ENCODE results near the gene ELN. TPM values are rescaled to one million over a fixed set of nuclear protein-coding genes. Genes with fewer than 3 reads are reported as not detected.
"Not testable (repeated sequence)": the region's sequence is repeated elsewhere in the genome, so short reads cannot be mapped to it uniquely, and the experiment has no call there.

The ELN gene
- total RNA-seq, 1 donor from 2014 or later = 395 TPM

DNA sequence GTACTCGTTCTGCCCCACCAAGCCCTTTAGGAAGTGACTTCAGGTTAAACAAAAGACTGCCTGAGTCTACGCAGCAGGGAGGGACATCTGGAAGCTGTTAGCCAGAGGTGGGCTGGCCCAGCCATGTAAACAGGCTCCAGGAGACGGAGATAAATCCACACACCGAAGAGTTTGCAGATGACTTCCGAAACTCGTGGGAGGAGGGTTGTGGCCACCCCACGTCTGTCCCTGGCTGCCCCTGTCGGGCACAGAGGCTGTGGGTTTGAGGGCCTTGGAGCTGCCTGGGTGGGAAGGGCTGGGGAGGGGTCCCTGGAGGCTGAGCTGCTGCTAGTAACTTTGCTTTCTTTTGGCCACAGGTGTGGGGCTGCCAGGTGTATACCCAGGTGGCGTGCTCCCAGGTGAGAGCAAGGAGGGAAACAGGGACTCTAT is 15.6 kb downstream of the ELN start:
- intact Hi-C loops (cut with DNase I) = no loop called here
- peaks cover 99 to 100% of the 10 kb centered on the region in 2 donors for H3K36me3 ChIP-seq
- H3K27ac ChIP-seq = peak overlapping the region; percentile 68 to 98
- peaks cover 0 to 27% of the 10 kb centered on the region in 2 donors for H3K4me1 ChIP-seq
- H3K9me3 ChIP-seq = no peaks in the 10 kb centered on the region
- DNase-seq (ENCODE audit: low spot score in 2 of 2) = no peak
- H3K27me3 ChIP-seq = no peaks in the 10 kb centered on the region
- no peak overlapping the region for H3K4me3 ChIP-seq
- TF ChIP-seq, protein P1, sequence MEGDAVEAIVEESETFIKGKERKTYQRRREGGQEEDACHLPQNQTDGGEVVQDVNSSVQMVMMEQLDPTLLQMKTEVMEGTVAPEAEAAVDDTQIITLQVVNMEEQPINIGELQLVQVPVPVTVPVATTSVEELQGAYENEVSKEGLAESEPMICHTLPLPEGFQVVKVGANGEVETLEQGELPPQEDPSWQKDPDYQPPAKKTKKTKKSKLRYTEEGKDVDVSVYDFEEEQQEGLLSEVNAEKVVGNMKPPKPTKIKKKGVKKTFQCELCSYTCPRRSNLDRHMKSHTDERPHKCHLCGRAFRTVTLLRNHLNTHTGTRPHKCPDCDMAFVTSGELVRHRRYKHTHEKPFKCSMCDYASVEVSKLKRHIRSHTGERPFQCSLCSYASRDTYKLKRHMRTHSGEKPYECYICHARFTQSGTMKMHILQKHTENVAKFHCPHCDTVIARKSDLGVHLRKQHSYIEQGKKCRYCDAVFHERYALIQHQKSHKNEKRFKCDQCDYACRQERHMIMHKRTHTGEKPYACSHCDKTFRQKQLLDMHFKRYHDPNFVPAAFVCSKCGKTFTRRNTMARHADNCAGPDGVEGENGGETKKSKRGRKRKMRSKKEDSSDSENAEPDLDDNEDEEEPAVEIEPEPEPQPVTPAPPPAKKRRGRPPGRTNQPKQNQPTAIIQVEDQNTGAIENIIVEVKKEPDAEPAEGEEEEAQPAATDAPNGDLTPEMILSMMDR (IDR thresholded peaks at IDR 0.05) = no peak

DNA sequence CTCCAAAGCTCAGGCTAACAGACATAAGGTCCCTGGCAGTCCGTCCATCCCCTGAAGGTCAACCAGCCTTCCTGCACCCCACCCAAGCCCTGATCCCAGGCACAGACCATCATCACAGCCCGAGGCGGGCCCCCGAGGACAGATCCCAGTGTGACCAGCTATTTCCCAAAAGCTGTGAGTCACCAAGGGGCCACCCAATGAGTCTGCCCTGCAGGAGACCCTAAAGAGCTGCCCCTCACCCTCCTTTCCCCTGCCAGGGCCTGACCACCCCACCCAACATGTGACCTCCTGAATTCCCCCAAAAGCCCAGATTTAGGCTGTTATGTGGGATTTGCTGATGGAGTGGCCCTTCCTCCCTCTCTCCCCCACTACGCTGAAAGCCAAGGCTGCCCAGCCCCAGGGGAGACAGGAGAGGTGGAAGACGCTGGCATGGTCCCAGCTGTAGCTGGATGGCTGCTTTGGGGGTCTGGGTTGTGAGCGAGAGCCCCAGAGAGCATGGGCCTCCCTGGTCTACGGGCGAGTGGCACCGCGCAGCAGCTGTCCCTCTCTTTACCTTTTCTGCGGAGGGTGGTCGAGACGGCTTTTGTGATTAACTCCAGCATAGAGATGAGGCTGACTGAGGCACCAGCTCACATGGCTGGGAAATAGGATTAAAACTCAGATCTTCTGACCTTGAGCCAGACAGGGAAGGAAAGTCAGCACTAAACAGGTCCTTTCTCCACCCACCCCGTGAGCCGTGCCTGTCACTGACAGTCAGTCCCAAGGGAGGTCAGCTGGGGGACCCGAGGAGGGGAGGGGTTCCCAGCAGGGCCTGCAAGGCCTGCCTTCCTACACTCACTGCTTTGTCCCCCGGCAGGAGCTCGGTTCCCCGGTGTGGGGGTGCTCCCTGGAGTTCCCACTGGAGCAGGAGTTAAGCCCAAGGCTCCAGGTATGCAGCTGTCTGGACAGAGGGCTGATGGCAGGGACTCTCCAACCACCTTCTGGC is 16.7 kb downstream of the ELN start:
- Histone ChIP-seq H3K27ac (peak overlapping the region; percentile 68 to 98), H3K4me3 (no peak overlapping the region), H3K4me1 (peaks cover 0 to 20% of the 10 kb centered on the region in 2 donors), H3K36me3 (peaks cover 99 to 100% of the 10 kb centered on the region in 2 donors), H3K9me3 (no peaks in the 10 kb centered on the region), H3K27me3 (no peaks in the 10 kb centered on the region)
- TF ChIP-seq, protein P1 (IDR thresholded peaks at IDR 0.05) = no peak
- intact Hi-C loops (cut with DNase I) = no loop called here
- DNase-seq (ENCODE audit: low spot score in 2 of 2) = peak in 1 of 2 donors; percentile 73

DNA sequence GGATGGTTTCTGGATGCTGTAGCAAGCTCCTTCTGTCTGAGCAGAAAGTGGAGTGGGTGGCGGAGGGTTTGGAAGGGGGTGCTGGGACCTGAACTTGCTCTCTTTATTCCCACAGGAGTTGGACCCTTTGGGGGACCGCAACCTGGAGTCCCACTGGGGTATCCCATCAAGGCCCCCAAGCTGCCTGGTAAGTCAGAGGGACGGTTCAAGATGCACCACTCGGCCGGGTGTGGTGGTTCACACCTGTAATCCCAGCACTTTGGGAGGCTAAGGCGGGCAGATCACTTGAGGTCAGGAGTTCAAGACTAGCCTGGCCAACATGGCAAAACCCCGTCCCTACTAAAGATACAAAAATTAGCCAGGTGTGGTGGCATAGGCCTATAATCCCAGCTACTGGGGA is 18.6 kb downstream of the ELN start:
- H3K9me3 ChIP-seq; H3K27me3 ChIP-seq; intact Hi-C loops (cut with DNase I); DNase-seq (ENCODE audit: low spot score in 2 of 2); H3K4me3 ChIP-seq: not testable (repeated sequence)
- peaks cover 99 to 100% of the 10 kb centered on the region in 2 donors for H3K36me3 ChIP-seq
- peaks cover 0 to 15% of the 10 kb centered on the region in 2 donors for H3K4me1 ChIP-seq
- H3K27ac ChIP-seq = peak overlapping the region; percentile 8 to 68

DNA sequence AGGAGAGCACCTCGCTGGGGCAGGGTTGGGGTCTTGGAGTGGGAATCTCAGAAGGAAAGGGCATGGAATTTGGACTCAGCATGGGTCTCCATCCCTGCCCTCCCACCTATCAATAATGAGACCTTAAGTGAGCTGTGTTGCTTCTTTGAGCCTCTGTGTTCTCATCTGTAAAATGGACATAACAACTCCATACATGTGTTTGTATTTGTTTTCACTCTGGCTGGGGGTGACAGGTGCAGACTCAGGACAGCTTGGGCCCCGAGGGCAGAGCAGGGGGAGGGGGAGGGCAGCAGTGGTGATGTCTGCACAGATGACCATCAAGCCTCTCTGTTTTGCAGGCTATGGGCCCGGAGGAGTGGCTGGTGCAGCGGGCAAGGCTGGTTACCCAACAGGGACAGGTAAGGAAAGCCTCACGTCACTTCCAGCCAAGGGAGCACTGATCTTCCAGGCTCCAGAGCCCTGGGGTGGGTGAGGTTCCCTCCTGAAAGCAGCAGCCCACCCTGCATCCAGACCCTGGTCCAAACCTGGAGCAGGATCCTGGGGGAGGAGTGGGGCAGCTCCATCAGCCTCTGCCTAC is 19.9 kb downstream of the ELN start:
- Histone ChIP-seq H3K27me3 (no peaks in the 10 kb centered on the region), H3K27ac (peak overlapping the region in 1 of 2 donors; percentile 8), H3K36me3 (peaks cover 99 to 100% of the 10 kb centered on the region in 2 donors), H3K9me3 (no peaks in the 10 kb centered on the region), H3K4me1 (peaks cover 0 to 16% of the 10 kb centered on the region in 2 donors), H3K4me3 (no peak overlapping the region)
- TF ChIP-seq, protein P1 (IDR thresholded peaks at IDR 0.05) = no peak
- DNase-seq (ENCODE audit: low spot score in 2 of 2) = no peak
- intact Hi-C loops (cut with DNase I) = no loop called here

DNA sequence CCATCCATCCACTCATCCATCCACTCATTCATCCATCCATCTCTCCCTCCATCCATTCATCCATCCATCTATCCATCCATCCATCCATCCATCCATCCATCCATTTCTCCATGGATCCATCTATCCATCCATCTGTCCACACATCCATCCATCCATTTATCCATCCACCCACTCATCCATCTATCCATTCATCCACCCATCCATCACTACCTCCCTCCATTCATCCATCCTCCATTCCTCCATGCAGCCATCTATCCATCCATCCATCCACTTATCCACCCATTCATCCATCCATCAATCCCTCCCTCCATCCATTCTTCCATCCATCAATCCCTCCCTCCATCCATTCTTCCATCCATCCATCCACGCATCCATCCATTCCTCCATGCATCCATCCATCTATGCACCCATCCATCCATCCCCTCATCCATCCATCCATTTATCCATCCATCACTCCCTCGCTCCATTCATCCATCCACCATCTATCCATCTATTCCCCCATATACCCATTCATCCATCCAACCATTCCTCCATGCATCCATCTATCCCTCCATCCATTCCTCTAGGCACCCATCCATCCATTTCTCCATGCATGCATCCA is 21.1 kb downstream of the ELN start:
- no peak for DNase-seq (ENCODE audit: low spot score in 2 of 2)
- Histone ChIP-seq H3K4me3 (no peak overlapping the region), H3K4me1 (peaks cover 0 to 12% of the 10 kb centered on the region in 2 donors), H3K9me3 (no peaks in the 10 kb centered on the region), H3K36me3 (peaks cover 99 to 100% of the 10 kb centered on the region in 2 donors), H3K27ac (no peak overlapping the region), H3K27me3 (no peaks in the 10 kb centered on the region)
- TF ChIP-seq, protein P1 (IDR thresholded peaks at IDR 0.05) = no peak
- intact Hi-C loops (cut with DNase I) = no loop called here
